GM23338 (cell line): ENCODE measurements around the gene AGBL4. TPM values are rescaled to one million over a fixed set of nuclear protein-coding genes. Genes with fewer than 3 reads are reported as not detected.

Experiments used
- ATAC-seq: fragments of 200-7000 bp; cut with Tn5 transposase; 3 replicates; pipeline ENCODE4 v1.9.1; 2020
- DNase-seq: peaks from one replicate; pipeline ENCODE4 v3.0.0-alpha.2; 2015; ENCODE audit warnings: low spot score
- H2AFZ ChIP-seq: fragments of 200-600 bp; sonication (generic); 2 replicates; pipeline ENCODE4 v1.8.0; 2016; ENCODE audit warnings: antibody characterized with exemption, mild to moderate bottlenecking, moderate library complexity
- H3F3A ChIP-seq: fragments of 200-600 bp; sonication (generic); replicated peaks from 2 replicates; pipeline ENCODE4 v1.8.0; 2017; ENCODE audit warnings: antibody characterized with exemption, mixed run types, low read depth
- H3K27ac ChIP-seq: fragments of 200-600 bp; sonication (generic); 2 replicates; pipeline ENCODE4 v1.6.1; 2016; ENCODE audit warnings: low read depth
- H3K27me3 ChIP-seq: fragments of 200-600 bp; sonication (generic); 2 replicates; pipeline ENCODE4 v1.8.0; 2016; ENCODE audit warnings: mild to moderate bottlenecking, mixed run types, moderate library complexity; ENCODE audit not compliant: insufficient read depth
- H3K36me3 ChIP-seq: fragments of 200-600 bp; sonication (generic); 2 replicates; pipeline ENCODE4 v1.8.0; 2016; ENCODE audit warnings: mild to moderate bottlenecking; ENCODE audit not compliant: insufficient read depth
- H3K4me1 ChIP-seq: fragments of 200-600 bp; sonication (generic); 2 replicates; pipeline ENCODE4 v1.8.0; 2016; ENCODE audit warnings: mild to moderate bottlenecking, moderate library complexity; ENCODE audit not compliant: insufficient read depth
- H3K4me2 ChIP-seq: fragments of 200-600 bp; sonication (generic); 2 replicates; pipeline ENCODE4 v1.7.1; 2017; ENCODE audit warnings: mixed run types
- H3K4me3 ChIP-seq: fragments of 200-600 bp; sonication (generic); 2 replicates; pipeline ENCODE4 v1.6.1; 2016; ENCODE audit warnings: mixed run types
- H3K79me2 ChIP-seq: fragments of 200-600 bp; sonication (generic); replicated peaks from 2 replicates; pipeline ENCODE4 v1.8.0; 2017; ENCODE audit warnings: mild to moderate bottlenecking; ENCODE audit not compliant: insufficient read depth
- H3K9me2 ChIP-seq: fragments of 200-600 bp; sonication (generic); 2 replicates; pipeline ENCODE4 v1.8.0; 2017; ENCODE audit not compliant: insufficient read depth
- H4K20me1 ChIP-seq: fragments of 200-600 bp; sonication (generic); replicated peaks from 2 replicates; pipeline ENCODE4 v1.8.0; 2017; ENCODE audit warnings: mild to moderate bottlenecking; ENCODE audit not compliant: insufficient read depth
- H3K27ac Mint-ChIP-seq: 2 replicates; pipeline ENCODE4 v1.8.0; 2020; ENCODE audit warnings: inconsistent platforms, mild to moderate bottlenecking, moderate library complexity, mixed read lengths
- H3K27me3 Mint-ChIP-seq: 3 replicates; pipeline ENCODE4 v1.8.0; 2022; ENCODE audit warnings: low read depth, mild to moderate bottlenecking, moderate library complexity, mixed read lengths, inconsistent platforms; ENCODE audit not compliant: insufficient read depth, poor library complexity
- H3K36me3 Mint-ChIP-seq: 3 replicates; pipeline ENCODE4 v1.8.0; 2021; ENCODE audit warnings: low read depth, mild to moderate bottlenecking, inconsistent platforms, moderate library complexity, mixed read lengths
- H3K4me1 Mint-ChIP-seq: 3 replicates; pipeline ENCODE4 v1.8.0; 2020; ENCODE audit warnings: mild to moderate bottlenecking, inconsistent platforms, mixed read lengths
- H3K4me3 Mint-ChIP-seq: 3 replicates; pipeline ENCODE4 v1.8.0; 2021; ENCODE audit warnings: moderate library complexity, mild to moderate bottlenecking, inconsistent platforms, mixed read lengths
- H3K9me3 Mint-ChIP-seq: 3 replicates; pipeline ENCODE4 v1.8.0; 2020; ENCODE audit warnings: moderate library complexity, mild to moderate bottlenecking, inconsistent platforms, mixed read lengths
- CREB1 ChIP-seq: fragments of 250-450 bp; sonication (Bioruptor Pico); IDR thresholded peaks from 2 replicates; pipeline ENCODE4 v1.5.0; 2020; ENCODE audit warnings: low read depth, mild to moderate bottlenecking, moderate library complexity
- NANOG ChIP-seq: IDR thresholded peaks from 2 replicates; pipeline ENCODE4 v1.6.1; 2016; ENCODE audit warnings: antibody characterized with exemption, borderline replicate concordance
- POLR2AphosphoS5 ChIP-seq: IDR thresholded peaks from 2 replicates; pipeline ENCODE4 v1.6.1; 2016; ENCODE audit warnings: antibody characterized with exemption, low read depth
- ZNF114 ChIP-seq: fragments of 250-450 bp; sonication (Bioruptor Pico); IDR thresholded peaks from 2 replicates; pipeline ENCODE4 v1.5.0; 2020; ENCODE audit warnings: mild to moderate bottlenecking, moderate library complexity
- ZNF331 ChIP-seq: fragments of 250-450 bp; sonication (Bioruptor Pico); IDR thresholded peaks from 2 replicates; pipeline ENCODE4 v1.5.0; 2020; ENCODE audit warnings: low read depth, mild to moderate bottlenecking, moderate library complexity
- polyA plus RNA-seq: library from polyadenylated mRNA; unstranded; fragments of >200 nt; fragmentation: Nextera tagmentation; extraction: Ambion mirVana; gene quantifications from 2 replicates; pipeline ENCODE4 v1.2.1, GENCODE V29; 2016
- total RNA-seq: library from RNA; depleted of rRNA; stranded (reverse); fragments of >200 nt; shearing (Covaris generic); gene quantifications from 2 replicates; pipeline ENCODE4 v1.2.3, GENCODE V29; 2014
- TF ChIP-seq, protein P1 (sequence below): IDR thresholded peaks from 2 replicates; pipeline ENCODE4 v1.6.1; 2016; ENCODE audit warnings: antibody characterized with exemption
- TF ChIP-seq, protein P2 (sequence below): fragments of 250-450 bp; sonication (Bioruptor Pico); IDR thresholded peaks from 2 replicates; pipeline ENCODE4 v1.5.0; 2020; ENCODE audit warnings: mild to moderate bottlenecking, moderate library complexity
- TF ChIP-seq, protein P3 (sequence below): IDR thresholded peaks from one replicate; pipeline ENCODE4 v1.6.1; 2018; ENCODE audit warnings: antibody characterized with exemption; ENCODE audit not compliant: unreplicated experiment

The AGBL4 gene
- total and polyA plus RNA-seq, 2 experiments from 2014 or later, result 0.91 to 1.5 TPM

DNA sequence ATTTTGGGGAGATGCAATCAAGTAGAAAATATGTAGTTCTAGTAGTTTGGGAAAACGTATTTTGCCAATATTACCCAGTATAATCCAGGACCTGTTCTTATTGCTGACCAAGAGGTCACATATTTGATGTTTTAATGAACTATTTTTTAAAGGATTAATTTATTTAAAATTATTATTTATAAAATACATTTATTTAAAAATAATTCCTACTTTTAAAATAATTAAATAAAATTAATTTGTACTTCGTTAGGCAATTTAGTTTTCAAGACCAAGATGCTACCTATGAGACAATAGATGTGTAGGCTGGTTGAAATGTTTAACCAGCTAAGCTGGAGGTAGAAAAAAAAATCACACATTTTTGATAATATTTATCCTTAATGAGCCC is 1106.7 kb downstream of the AGBL4 start:
- ATAC-seq (no peak), DNase-seq (no peak)
- H3K27ac Mint-ChIP-seq, result no peak overlapping the region
- no peak overlapping the region for H3K4me3 Mint-ChIP-seq
- H4K20me1 ChIP-seq, result no peaks in the 10 kb centered on the region
- H3K9me3 Mint-ChIP-seq, result no peaks in the 10 kb centered on the region
- H3K36me3 Mint-ChIP-seq, result no peaks in the 10 kb centered on the region
- H3K4me3 ChIP-seq, result no peak overlapping the region
- H3K36me3 ChIP-seq, result no peaks in the 10 kb centered on the region
- H3K4me1 Mint-ChIP-seq, result peaks cover 9% of the 10 kb centered on the region; the same call in 2 of the 3 replicates
- no peaks in the 10 kb centered on the region for H3K4me1 ChIP-seq
- no peak overlapping the region for H3K27ac ChIP-seq
- H3F3A ChIP-seq, result no peaks in the 10 kb centered on the region
- H3K9me2 ChIP-seq, result no peaks in the 10 kb centered on the region
- H2AFZ ChIP-seq, result no peak overlapping the region
- H3K27me3 ChIP-seq, result no peaks in the 10 kb centered on the region
- TF ChIP-seq NANOG (no peak), POLR2AphosphoS5 (no peak), ZNF114 (CRISPR knock-in tag) (no peak), CREB1 (CRISPR knock-in tag) (no peak), ZNF331 (CRISPR knock-in tag) (no peak)
- TF ChIP-seq, protein P1, sequence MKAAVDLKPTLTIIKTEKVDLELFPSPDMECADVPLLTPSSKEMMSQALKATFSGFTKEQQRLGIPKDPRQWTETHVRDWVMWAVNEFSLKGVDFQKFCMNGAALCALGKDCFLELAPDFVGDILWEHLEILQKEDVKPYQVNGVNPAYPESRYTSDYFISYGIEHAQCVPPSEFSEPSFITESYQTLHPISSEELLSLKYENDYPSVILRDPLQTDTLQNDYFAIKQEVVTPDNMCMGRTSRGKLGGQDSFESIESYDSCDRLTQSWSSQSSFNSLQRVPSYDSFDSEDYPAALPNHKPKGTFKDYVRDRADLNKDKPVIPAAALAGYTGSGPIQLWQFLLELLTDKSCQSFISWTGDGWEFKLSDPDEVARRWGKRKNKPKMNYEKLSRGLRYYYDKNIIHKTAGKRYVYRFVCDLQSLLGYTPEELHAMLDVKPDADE, result no peak
- TF ChIP-seq, protein P2, sequence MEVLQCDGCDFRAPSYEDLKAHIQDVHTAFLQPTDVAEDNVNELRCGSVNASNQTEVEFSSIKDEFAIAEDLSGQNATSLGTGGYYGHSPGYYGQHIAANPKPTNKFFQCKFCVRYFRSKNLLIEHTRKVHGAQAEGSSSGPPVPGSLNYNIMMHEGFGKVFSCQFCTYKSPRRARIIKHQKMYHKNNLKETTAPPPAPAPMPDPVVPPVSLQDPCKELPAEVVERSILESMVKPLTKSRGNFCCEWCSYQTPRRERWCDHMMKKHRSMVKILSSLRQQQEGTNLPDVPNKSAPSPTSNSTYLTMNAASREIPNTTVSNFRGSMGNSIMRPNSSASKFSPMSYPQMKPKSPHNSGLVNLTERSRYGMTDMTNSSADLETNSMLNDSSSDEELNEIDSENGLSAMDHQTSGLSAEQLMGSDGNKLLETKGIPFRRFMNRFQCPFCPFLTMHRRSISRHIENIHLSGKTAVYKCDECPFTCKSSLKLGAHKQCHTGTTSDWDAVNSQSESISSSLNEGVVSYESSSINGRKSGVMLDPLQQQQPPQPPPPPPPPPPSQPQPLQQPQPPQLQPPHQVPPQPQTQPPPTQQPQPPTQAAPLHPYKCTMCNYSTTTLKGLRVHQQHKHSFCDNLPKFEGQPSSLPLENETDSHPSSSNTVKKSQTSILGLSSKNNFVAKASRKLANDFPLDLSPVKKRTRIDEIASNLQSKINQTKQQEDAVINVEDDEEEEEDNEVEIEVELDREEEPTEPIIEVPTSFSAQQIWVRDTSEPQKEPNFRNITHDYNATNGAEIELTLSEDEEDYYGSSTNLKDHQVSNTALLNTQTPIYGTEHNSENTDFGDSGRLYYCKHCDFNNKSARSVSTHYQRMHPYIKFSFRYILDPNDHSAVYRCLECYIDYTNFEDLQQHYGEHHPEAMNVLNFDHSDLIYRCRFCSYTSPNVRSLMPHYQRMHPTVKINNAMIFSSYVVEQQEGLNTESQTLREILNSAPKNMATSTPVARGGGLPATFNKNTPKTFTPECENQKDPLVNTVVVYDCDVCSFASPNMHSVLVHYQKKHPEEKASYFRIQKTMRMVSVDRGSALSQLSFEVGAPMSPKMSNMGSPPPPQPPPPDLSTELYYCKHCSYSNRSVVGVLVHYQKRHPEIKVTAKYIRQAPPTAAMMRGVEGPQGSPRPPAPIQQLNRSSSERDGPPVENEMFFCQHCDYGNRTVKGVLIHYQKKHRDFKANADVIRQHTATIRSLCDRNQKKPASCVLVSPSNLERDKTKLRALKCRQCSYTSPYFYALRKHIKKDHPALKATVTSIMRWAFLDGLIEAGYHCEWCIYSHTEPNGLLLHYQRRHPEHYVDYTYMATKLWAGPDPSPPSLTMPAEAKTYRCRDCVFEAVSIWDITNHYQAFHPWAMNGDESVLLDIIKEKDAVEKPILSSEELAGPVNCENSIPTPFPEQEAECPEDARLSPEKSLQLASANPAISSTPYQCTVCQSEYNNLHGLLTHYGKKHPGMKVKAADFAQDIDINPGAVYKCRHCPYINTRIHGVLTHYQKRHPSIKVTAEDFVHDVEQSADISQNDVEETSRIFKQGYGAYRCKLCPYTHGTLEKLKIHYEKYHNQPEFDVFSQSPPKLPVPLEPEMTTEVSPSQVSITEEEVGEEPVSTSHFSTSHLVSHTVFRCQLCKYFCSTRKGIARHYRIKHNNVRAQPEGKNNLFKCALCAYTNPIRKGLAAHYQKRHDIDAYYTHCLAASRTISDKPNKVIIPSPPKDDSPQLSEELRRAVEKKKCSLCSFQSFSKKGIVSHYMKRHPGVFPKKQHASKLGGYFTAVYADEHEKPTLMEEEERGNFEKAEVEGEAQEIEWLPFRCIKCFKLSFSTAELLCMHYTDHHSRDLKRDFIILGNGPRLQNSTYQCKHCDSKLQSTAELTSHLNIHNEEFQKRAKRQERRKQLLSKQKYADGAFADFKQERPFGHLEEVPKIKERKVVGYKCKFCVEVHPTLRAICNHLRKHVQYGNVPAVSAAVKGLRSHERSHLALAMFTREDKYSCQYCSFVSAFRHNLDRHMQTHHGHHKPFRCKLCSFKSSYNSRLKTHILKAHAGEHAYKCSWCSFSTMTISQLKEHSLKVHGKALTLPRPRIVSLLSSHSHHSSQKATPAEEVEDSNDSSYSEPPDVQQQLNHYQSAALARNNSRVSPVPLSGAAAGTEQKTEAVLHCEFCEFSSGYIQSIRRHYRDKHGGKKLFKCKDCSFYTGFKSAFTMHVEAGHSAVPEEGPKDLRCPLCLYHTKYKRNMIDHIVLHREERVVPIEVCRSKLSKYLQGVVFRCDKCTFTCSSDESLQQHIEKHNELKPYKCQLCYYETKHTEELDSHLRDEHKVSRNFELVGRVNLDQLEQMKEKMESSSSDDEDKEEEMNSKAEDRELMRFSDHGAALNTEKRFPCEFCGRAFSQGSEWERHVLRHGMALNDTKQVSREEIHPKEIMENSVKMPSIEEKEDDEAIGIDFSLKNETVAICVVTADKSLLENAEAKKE, result no peak
- TF ChIP-seq, protein P3, sequence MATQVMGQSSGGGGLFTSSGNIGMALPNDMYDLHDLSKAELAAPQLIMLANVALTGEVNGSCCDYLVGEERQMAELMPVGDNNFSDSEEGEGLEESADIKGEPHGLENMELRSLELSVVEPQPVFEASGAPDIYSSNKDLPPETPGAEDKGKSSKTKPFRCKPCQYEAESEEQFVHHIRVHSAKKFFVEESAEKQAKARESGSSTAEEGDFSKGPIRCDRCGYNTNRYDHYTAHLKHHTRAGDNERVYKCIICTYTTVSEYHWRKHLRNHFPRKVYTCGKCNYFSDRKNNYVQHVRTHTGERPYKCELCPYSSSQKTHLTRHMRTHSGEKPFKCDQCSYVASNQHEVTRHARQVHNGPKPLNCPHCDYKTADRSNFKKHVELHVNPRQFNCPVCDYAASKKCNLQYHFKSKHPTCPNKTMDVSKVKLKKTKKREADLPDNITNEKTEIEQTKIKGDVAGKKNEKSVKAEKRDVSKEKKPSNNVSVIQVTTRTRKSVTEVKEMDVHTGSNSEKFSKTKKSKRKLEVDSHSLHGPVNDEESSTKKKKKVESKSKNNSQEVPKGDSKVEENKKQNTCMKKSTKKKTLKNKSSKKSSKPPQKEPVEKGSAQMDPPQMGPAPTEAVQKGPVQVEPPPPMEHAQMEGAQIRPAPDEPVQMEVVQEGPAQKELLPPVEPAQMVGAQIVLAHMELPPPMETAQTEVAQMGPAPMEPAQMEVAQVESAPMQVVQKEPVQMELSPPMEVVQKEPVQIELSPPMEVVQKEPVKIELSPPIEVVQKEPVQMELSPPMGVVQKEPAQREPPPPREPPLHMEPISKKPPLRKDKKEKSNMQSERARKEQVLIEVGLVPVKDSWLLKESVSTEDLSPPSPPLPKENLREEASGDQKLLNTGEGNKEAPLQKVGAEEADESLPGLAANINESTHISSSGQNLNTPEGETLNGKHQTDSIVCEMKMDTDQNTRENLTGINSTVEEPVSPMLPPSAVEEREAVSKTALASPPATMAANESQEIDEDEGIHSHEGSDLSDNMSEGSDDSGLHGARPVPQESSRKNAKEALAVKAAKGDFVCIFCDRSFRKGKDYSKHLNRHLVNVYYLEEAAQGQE, result no peak
- no peaks in the 10 kb centered on the region for H3K79me2 ChIP-seq
- H3K4me2 ChIP-seq, result no peak overlapping the region
- no peaks in the 10 kb centered on the region for H3K27me3 Mint-ChIP-seq
